Smooth muscle cell (in vitro differentiated cells): ENCODE measurements around the gene DENND1B. TPM values are rescaled to one million over a fixed set of nuclear protein-coding genes. Genes with fewer than 3 reads are reported as not detected.

Source experiments
- DNase-seq: peaks from one replicate; lab custom pipeline; 2025; ENCODE audit not compliant: unreplicated experiment; lab: John Stamatoyannopoulos, UW
- H2AFZ ChIP-seq: fragments of 200-600 bp; sonication (generic); 2 replicates; pipeline ENCODE4 v1.6.0; 2016; ENCODE audit warnings: antibody characterized with exemption, low read depth, mild to moderate bottlenecking
- H3F3A ChIP-seq: fragments of 200-600 bp; sonication (generic); 2 replicates; pipeline ENCODE4 v1.6.0; 2017; ENCODE audit warnings: antibody characterized with exemption, low read depth
- H3K27ac ChIP-seq: fragments of 200-600 bp; sonication (generic); 2 replicates; pipeline ENCODE4 v1.5.1; 2016; ENCODE audit warnings: low read depth, mild to moderate bottlenecking
- H3K27me3 ChIP-seq: fragments of 200-600 bp; sonication (generic); 2 replicates; pipeline ENCODE4 v1.6.1; 2016; ENCODE audit warnings: low read depth, mild to moderate bottlenecking
- H3K36me3 ChIP-seq: fragments of 200-600 bp; sonication (generic); 2 replicates; pipeline ENCODE4 v1.5.1; 2016; ENCODE audit warnings: low read depth
- H3K4me1 ChIP-seq: fragments of 200-600 bp; sonication (generic); 2 replicates; pipeline ENCODE4 v1.5.1; 2016; ENCODE audit warnings: low read depth
- H3K4me2 ChIP-seq: fragments of 200-600 bp; sonication (generic); 2 replicates; pipeline ENCODE4 v1.6.0; 2016; ENCODE audit warnings: mild to moderate bottlenecking
- H3K4me3 ChIP-seq: fragments of 200-600 bp; sonication (generic); 2 replicates; pipeline ENCODE4 v1.5.1; 2016; ENCODE audit warnings: mild to moderate bottlenecking
- H3K79me2 ChIP-seq: fragments of 200-600 bp; sonication (generic); 2 replicates; pipeline ENCODE4 v1.6.0; 2016; ENCODE audit warnings: low read depth, mild to moderate bottlenecking
- H3K9ac ChIP-seq: fragments of 200-600 bp; sonication (generic); 2 replicates; pipeline ENCODE4 v1.6.0; 2016; ENCODE audit warnings: low read depth
- H3K9me3 ChIP-seq: fragments of 200-600 bp; sonication (generic); replicated peaks from 2 replicates; pipeline ENCODE4 v1.5.1; 2016; ENCODE audit warnings: low read depth
- H4K20me1 ChIP-seq: fragments of 200-600 bp; sonication (generic); 2 replicates; pipeline ENCODE4 v1.6.0; 2016; ENCODE audit warnings: low read depth
- WGBS: methylation state at CpG from one replicate; pipeline ENCODE4 v1.1.7; 2016; ENCODE audit warnings: low lambda C conversion rate; 5-methylcytosine and 5-hydroxymethylcytosine counted together
- polyA plus RNA-seq: library from polyadenylated mRNA; unstranded; fragments of >200 nt; fragmentation: Nextera tagmentation; extraction: Ambion mirVana; gene quantifications from 2 replicates; pipeline ENCODE4 v1.2.1, GENCODE V29; 2016
- total RNA-seq: library from RNA; depleted of rRNA; stranded (reverse); fragments of >200 nt; gene quantifications from 2 replicates; pipeline ENCODE4 v1.2.3, GENCODE V29; 2014
- TF ChIP-seq, protein P1 (sequence below): fragments of 200-600 bp; sonication (generic); IDR thresholded peaks from 2 replicates; pipeline ENCODE4 v1.5.1; 2017; ENCODE audit warnings: borderline replicate concordance, mild to moderate bottlenecking, antibody characterized with exemption; ENCODE audit not compliant: insufficient read depth, poor library complexity, severe bottlenecking

Gene DENND1B
- total and polyA plus RNA-seq, 2 experiments from 2014 or later: 7.5 to 22.0 TPM

DNA sequence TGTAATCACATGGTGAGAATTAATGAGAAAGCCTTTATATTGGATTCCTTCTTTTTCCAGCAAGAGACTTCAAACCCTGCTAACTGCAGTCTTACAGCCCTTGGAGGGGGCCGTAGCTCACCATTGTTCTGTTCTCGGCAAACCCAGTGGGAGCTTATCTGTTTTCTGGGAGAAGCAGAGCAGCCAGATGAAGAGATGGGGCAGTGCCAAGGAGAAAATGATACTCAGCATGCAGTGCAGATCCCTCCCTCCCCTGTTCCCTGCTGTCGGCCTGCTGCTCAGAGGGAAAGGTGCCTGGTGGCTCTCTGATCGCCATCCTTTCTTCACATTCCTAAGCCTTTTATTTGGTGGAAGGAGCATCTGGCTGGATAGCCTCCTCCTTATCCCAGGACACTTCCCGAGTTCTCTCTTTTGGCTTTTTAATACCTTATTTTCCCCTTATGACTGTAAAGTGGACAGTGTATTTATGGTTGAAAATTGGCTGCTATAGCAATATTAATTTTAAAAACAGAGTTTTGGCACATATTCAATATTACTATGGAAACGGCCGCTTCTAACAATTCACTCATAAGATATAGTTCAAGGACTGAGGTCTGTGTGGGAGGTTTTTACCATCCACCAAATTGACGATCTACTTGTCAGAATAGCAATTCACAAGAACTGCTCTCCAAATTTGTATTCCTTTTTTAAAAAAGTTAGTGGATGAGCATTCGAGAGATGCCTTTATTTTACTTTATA lies 303.9 kb downstream of the DENND1B start:
- H3K27me3 ChIP-seq: no peaks in the 10 kb centered on the region
- no peak overlapping the region for H3K27ac ChIP-seq
- no peaks in the 10 kb centered on the region for H4K20me1 ChIP-seq
- H3K4me1 ChIP-seq: peaks cover 13% of the 10 kb centered on the region
- H3K4me2 ChIP-seq: no peak overlapping the region
- H3K9me3 ChIP-seq: no peaks in the 10 kb centered on the region
- no peak overlapping the region for H3K4me3 ChIP-seq
- no peaks in the 10 kb centered on the region for H3K36me3 ChIP-seq
- H3F3A ChIP-seq: no peaks in the 10 kb centered on the region
- no peak overlapping the region for H2AFZ ChIP-seq
- no peak for DNase-seq
- H3K9ac ChIP-seq: no peak overlapping the region
- TF ChIP-seq, protein P1, sequence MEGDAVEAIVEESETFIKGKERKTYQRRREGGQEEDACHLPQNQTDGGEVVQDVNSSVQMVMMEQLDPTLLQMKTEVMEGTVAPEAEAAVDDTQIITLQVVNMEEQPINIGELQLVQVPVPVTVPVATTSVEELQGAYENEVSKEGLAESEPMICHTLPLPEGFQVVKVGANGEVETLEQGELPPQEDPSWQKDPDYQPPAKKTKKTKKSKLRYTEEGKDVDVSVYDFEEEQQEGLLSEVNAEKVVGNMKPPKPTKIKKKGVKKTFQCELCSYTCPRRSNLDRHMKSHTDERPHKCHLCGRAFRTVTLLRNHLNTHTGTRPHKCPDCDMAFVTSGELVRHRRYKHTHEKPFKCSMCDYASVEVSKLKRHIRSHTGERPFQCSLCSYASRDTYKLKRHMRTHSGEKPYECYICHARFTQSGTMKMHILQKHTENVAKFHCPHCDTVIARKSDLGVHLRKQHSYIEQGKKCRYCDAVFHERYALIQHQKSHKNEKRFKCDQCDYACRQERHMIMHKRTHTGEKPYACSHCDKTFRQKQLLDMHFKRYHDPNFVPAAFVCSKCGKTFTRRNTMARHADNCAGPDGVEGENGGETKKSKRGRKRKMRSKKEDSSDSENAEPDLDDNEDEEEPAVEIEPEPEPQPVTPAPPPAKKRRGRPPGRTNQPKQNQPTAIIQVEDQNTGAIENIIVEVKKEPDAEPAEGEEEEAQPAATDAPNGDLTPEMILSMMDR: no peak
- no peaks in the 10 kb centered on the region for H3K79me2 ChIP-seq
- 82% methylated on average over 9 of the region's 9 CpGs for WGBS

DNA sequence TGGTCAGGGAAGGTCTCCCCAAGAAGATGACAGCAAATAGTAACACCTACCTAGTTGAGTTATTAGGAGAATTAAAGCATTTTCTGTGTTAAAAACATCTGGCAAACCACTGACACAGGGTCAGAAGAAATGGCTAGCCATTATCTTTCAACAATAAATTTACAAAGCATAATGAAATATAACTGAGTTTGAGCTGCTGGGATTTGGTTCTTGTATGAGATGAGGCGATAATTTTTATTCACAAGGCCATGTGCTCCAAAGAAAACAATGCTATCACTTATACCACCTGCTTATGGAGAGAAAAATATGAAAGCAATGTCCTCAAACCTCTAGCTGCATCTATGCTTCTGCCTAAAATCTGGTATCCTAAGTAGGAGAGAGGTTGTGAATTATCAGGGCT lies 304.9 kb downstream of the DENND1B start:
- Histone ChIP-seq H3K4me1 (peaks cover 13% of the 10 kb centered on the region), H3K27me3 (no peaks in the 10 kb centered on the region), H3K27ac (no peak overlapping the region), H3K36me3 (no peaks in the 10 kb centered on the region), H2AFZ (no peak overlapping the region), H4K20me1 (no peaks in the 10 kb centered on the region), H3K79me2 (no peaks in the 10 kb centered on the region), H3F3A (no peaks in the 10 kb centered on the region), H3K9me3 (no peaks in the 10 kb centered on the region), H3K9ac (no peak overlapping the region), H3K4me3 (no peak overlapping the region), H3K4me2 (no peak overlapping the region)
- DNase-seq: no peak
- TF ChIP-seq, protein P1: no peak
- WGBS: 85% methylated on average over 1 of the region's 1 CpG

DNA sequence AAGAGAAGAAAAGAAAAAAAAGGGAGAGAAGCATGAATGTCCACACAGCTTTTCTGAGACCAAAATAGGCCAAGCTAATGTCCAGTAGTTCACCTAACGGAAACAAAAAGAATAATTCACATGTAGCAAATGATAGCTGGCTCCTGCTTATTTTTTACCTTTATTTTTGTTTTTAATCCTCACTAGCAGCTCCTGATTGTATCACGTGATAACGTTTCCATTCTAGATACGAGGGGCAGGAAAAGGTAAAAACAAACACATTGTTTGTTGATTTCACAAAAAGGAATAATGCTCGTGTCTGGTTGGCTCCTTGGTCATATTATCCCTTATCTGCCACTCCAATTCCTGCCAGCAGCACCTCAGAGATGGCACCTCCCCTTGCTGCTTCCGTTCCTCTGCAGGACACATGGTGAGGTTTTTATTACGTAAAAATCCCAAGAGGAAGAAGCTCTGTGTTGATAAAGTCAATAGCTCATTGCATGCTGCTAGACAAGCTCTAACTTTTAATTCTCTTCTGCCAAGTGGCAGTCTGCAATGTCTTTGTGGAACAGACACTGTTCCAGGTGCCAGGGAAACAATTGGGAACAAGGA lies 305.6 kb downstream of the DENND1B start:
- Histone ChIP-seq H3K9me3 (no peaks in the 10 kb centered on the region), H3K79me2 (no peaks in the 10 kb centered on the region), H3K9ac (no peak overlapping the region), H3K4me2 (no peak overlapping the region), H3F3A (no peaks in the 10 kb centered on the region), H3K36me3 (no peaks in the 10 kb centered on the region), H2AFZ (no peak overlapping the region), H3K4me3 (no peak overlapping the region), H3K27ac (no peak overlapping the region), H4K20me1 (no peaks in the 10 kb centered on the region), H3K27me3 (no peaks in the 10 kb centered on the region), H3K4me1 (peaks cover 13% of the 10 kb centered on the region)
- TF ChIP-seq, protein P1: no peak
- no peak for DNase-seq
- 72% methylated on average over 7 of the region's 7 CpGs for WGBS
